Measurements from ENCODE around the gene NLRP1.

- TF ChIP-seq POLR2A (IDR thresholded peaks at IDR 0.05) (no peak), POLR2AphosphoS5 (IDR thresholded peaks at IDR 0.05) (no peak)
Observed at GRCh38 chr17:5500247-5500588, 84.1 kb downstream of the NLRP1 start.
